ENCODE measurements around the gene GALNT10. TPM values are rescaled to one million over a fixed set of nuclear protein-coding genes. Genes with fewer than 3 reads are reported as not detected.
A peak's percentile ranks its signal among the peaks of the same experiment; 100 is the strongest.

GALNT10 gene
- total RNA-seq, 1 experiment from 2014 or later, result 22.9 TPM

- H3K9me3 Mint-ChIP-seq, result peaks cover under 1% of the 10 kb centered on the region; the same call in 1 of the 2 replicates
- H3K27me3 Mint-ChIP-seq (ENCODE audit: low read depth), result no peaks in the 10 kb centered on the region
- CTCF ChIA-PET, result no interaction called here
- no peak overlapping the region for H3K4me3 Mint-ChIP-seq
- no peak overlapping the region for H3K27ac Mint-ChIP-seq
- TF ChIP-seq ZNF671 (CRISPR knock-in tag; IDR thresholded peaks at IDR 0.05) (no peak), ZNF263 (CRISPR knock-in tag; IDR thresholded peaks at IDR 0.05; ENCODE audit: low read depth) (no peak), TP53 (CRISPR knock-in tag; IDR thresholded peaks at IDR 0.05) (no peak), E2F1 (CRISPR knock-in tag; IDR thresholded peaks at IDR 0.05) (no peak), PREB (CRISPR knock-in tag; IDR thresholded peaks at IDR 0.05; ENCODE audit: borderline replicate concordance) (no peak), ATF1 (CRISPR knock-in tag; IDR thresholded peaks at IDR 0.05) (no peak)
- POLR2A ChIA-PET, result no interaction called here
- no peak for ATAC-seq
- H3K4me1 Mint-ChIP-seq, result peaks cover 3% of the 10 kb centered on the region; the same call in 1 of the 2 replicates
- H3K36me3 Mint-ChIP-seq, result peaks cover 9% of the 10 kb centered on the region
- DNase-seq (ENCODE audit: low spot score), result no peak
These were observed 185.9 kb downstream of the GALNT10 start for GRCh38 chr5:154376481-154376880.

- ChIA-PET POLR2A (no interaction called here), CTCF (interaction anchor here (0.7 kb wide), 1 partner anchor 140 kb away, joined by 3 read pairs; no protein-coding TSS in a partner anchor)
- no peaks in the 10 kb centered on the region for H3K27me3 Mint-ChIP-seq (ENCODE audit: low read depth)
- DNase-seq (ENCODE audit: low spot score) (no peak), ATAC-seq (no peak)
- H3K4me1 Mint-ChIP-seq, result peaks cover 3% of the 10 kb centered on the region; the same call in 1 of the 2 replicates
- H3K36me3 Mint-ChIP-seq, result peaks cover 20% of the 10 kb centered on the region
- no peak overlapping the region for H3K4me3 Mint-ChIP-seq
- no peak for TF ChIP-seq ZNF425 (CRISPR knock-in tag; conservative IDR thresholded peaks at IDR 0.05)
- peak overlapping the region; percentile 37; the same call in 1 of the 2 replicates for H3K27ac Mint-ChIP-seq
- H3K9me3 Mint-ChIP-seq, result peaks cover 5% of the 10 kb centered on the region
These were observed 187.4 kb downstream of the GALNT10 start for GRCh38 chr5:154377754-154378533.

- Mint-ChIP-seq H3K36me3 (peaks cover 31% of the 10 kb centered on the region), H3K27ac (no peak overlapping the region), H3K4me1 (peaks cover 7% of the 10 kb centered on the region), H3K9me3 (peaks cover 5% of the 10 kb centered on the region), H3K27me3 (ENCODE audit: low read depth) (no peaks in the 10 kb centered on the region), H3K4me3 (no peak overlapping the region)
- no peak for ATAC-seq
- ChIA-PET CTCF (interaction anchor here (1.4 kb wide), 1 partner anchor 308 kb away, joined by 4 read pairs; no protein-coding TSS in a partner anchor), POLR2A (no interaction called here)
- TF ChIP-seq CBFB (CRISPR knock-in tag; IDR thresholded peaks at IDR 0.05; ENCODE audit: low read depth) (no peak), SMAD3 (CRISPR knock-in tag; IDR thresholded peaks at IDR 0.05; ENCODE audit: borderline replicate concordance) (no peak), MXD4 (CRISPR knock-in tag; IDR thresholded peaks at IDR 0.05; ENCODE audit: borderline replicate concordance) (no peak), EMX1 (CRISPR knock-in tag; IDR thresholded peaks at IDR 0.05) (no peak), ZNF512 (CRISPR knock-in tag; IDR thresholded peaks at IDR 0.05; ENCODE audit: borderline replicate concordance) (no peak), ATF3 (CRISPR knock-in tag; conservative IDR thresholded peaks at IDR 0.05) (no peak), E2F5 (CRISPR knock-in tag; IDR thresholded peaks at IDR 0.05) (no peak)
- DNase-seq (ENCODE audit: low spot score), result no peak
These were observed 189.7 kb downstream of the GALNT10 start for GRCh38 chr5:154380263-154380662.

Measured in WTC11 (cell line).